GM12864 (cell line): ENCODE measurements around the gene TPST1.

ENCODE experiments used
- DNase-seq: peaks from one replicate; pipeline ENCODE4 v3.0.0-alpha.2; 2011; ENCODE audit warnings: low read depth
- H3K4me3 ChIP-seq: 2 replicates; pipeline ENCODE4 v1.5.1; 2011; ENCODE audit warnings: mild to moderate bottlenecking, low read depth, low read length, control low read depth
- CTCF ChIP-seq: IDR thresholded peaks from 2 replicates; pipeline ENCODE4 v1.5.1; 2011; ENCODE audit warnings: low read depth, mild to moderate bottlenecking, moderate library complexity, low read length, control low read depth, inconsistent platforms; ENCODE audit errors: missing control alignments

Gene TPST1

GRCh38 chr7:66255534-66256100 is 50.5 kb downstream of the TPST1 start:
- no peak overlapping the region for H3K4me3 ChIP-seq
- no peak for DNase-seq
- TF ChIP-seq CTCF, result no peak

- TF ChIP-seq CTCF, result no peak
- DNase-seq, result no peak
- H3K4me3 ChIP-seq, result no peak overlapping the region
Observed at GRCh38 chr7:66256281-66256680, 51.1 kb downstream of the TPST1 start.

- no peak for TF ChIP-seq CTCF
- no peak for DNase-seq
- H3K4me3 ChIP-seq, result no peak overlapping the region
Observed at GRCh38 chr7:66257481-66257880, 52.3 kb downstream of the TPST1 start.

GRCh38 chr7:66258409-66258808 is 53.3 kb downstream of the TPST1 start:
- no peak overlapping the region for H3K4me3 ChIP-seq
- no peak for DNase-seq
- no peak for TF ChIP-seq CTCF

- no peak overlapping the region for H3K4me3 ChIP-seq
- DNase-seq, result no peak
- no peak for TF ChIP-seq CTCF
Observed at GRCh38 chr7:66261941-66262340, 56.8 kb downstream of the TPST1 start.

- no peak overlapping the region for H3K4me3 ChIP-seq
- no peak for TF ChIP-seq CTCF
- DNase-seq, result no peak
Observed at GRCh38 chr7:66263936-66264335, 58.8 kb downstream of the TPST1 start.

- no peak for DNase-seq
- no peak for TF ChIP-seq CTCF
Observed at GRCh38 chr7:66265566-66265965, 60.4 kb downstream of the TPST1 start.

More at GRCh38 chr7:66265566-66265965, 60.4 kb downstream of the TPST1 start:
- H3K4me3 ChIP-seq, result no peak overlapping the region
